ENCODE data around the gene TMEM212.

DNA sequence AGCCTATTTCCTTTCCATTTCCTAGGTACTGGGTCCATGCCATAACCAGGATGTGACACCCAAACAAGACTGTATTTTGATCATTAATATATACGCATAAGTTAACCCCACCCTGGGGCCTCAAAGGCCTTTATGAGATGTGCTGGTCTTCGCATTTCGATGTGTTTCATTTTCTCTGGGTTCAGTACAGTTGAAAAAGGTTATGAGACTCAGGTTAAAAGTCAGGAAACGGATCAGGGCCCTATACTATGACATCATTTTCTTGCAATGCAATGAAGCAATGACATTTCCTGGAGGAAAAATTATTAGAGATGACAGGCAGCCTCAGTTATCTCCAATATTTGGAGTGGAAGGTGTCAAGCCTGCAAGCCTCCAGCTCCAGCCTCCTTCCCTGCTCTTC is 31.7 kb downstream of the TMEM212 start:
- no peak for TF ChIP-seq FOXM1 (IDR thresholded peaks at IDR 0.05; ENCODE audit: borderline replicate concordance)
- no peak for TF ChIP-seq SP1 (IDR thresholded peaks at IDR 0.05)
- TF ChIP-seq TARDBP (IDR thresholded peaks at IDR 0.05) = no peak
- TF ChIP-seq ZNF384 (IDR thresholded peaks at IDR 0.05) = no peak
